ENCODE measurements around the gene IMPA2. TPM values are rescaled to one million over a fixed set of nuclear protein-coding genes. Genes with fewer than 3 reads are reported as not detected.

IMPA2 gene
- total RNA-seq, 1 experiment from 2014 or later, result 22.4 TPM

DNA sequence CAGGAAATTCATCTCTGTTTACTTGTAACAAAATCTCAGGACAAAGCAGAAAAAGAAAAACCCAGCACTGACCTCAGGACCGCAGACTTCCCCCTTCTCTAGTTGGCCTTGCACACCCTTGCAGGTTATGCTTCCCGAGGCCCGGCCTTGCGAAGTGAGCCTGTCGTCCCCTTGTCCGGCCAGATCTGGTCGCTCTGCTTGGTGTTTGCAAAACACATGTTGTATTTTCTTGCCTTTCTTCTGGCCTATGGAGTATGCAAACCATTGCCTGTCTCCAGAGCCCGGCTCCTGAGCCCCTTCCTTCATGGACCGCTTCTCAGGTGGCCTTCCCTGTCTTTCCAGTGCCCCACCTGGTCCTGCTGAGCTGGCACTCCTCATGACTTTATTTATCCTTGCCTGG, 4.8 kb downstream of the IMPA2 start:
- peaks cover 11% of the 10 kb centered on the region for H3K4me1 ChIP-seq (ENCODE audit: insufficient read depth, low read length, poor library complexity, severe bottlenecking)
- TF ChIP-seq, protein P1, sequence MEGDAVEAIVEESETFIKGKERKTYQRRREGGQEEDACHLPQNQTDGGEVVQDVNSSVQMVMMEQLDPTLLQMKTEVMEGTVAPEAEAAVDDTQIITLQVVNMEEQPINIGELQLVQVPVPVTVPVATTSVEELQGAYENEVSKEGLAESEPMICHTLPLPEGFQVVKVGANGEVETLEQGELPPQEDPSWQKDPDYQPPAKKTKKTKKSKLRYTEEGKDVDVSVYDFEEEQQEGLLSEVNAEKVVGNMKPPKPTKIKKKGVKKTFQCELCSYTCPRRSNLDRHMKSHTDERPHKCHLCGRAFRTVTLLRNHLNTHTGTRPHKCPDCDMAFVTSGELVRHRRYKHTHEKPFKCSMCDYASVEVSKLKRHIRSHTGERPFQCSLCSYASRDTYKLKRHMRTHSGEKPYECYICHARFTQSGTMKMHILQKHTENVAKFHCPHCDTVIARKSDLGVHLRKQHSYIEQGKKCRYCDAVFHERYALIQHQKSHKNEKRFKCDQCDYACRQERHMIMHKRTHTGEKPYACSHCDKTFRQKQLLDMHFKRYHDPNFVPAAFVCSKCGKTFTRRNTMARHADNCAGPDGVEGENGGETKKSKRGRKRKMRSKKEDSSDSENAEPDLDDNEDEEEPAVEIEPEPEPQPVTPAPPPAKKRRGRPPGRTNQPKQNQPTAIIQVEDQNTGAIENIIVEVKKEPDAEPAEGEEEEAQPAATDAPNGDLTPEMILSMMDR (conservative IDR thresholded peaks at IDR 0.05; ENCODE audit: low read depth, low read length), result no peak
- TF ChIP-seq EZH2 (IDR thresholded peaks at IDR 0.05; ENCODE audit: borderline replicate concordance, low read depth, low read length, poor library complexity, severe bottlenecking), result no peak
- POLR2A ChIA-PET (ENCODE audit: low non-redundant PET), result no interaction called here
- H3K27ac ChIP-seq (ENCODE audit: low read depth, low read length, poor library complexity, severe bottlenecking), result no peak overlapping the region
- H3K4me3 ChIP-seq (ENCODE audit: low read depth, low read length, poor library complexity, severe bottlenecking), result no peak overlapping the region
- BruUV-seq (replicated peaks), result no TSS peak
- intact Hi-C loops (cut with micrococcal nuclease; ENCODE audit: unreplicated experiment), result loop anchor here (10.0 kb wide), 1 partner anchor 131 kb away; the partner anchor contains the start of gene CHMP1B
- no peak for DNase-seq (ENCODE audit: low spot score)
- H3K27me3 ChIP-seq (replicated peaks; ENCODE audit: insufficient read depth, low read depth, low read length, poor library complexity), result no peaks in the 10 kb centered on the region
- H3K36me3 ChIP-seq (ENCODE audit: insufficient read depth, low read length, poor library complexity, severe bottlenecking), result no peaks in the 10 kb centered on the region
- no peaks in the 10 kb centered on the region for H3K9me3 ChIP-seq (ENCODE audit: low read depth, low read length, poor library complexity, severe bottlenecking)
- CTCF ChIA-PET, result no interaction called here

DNA sequence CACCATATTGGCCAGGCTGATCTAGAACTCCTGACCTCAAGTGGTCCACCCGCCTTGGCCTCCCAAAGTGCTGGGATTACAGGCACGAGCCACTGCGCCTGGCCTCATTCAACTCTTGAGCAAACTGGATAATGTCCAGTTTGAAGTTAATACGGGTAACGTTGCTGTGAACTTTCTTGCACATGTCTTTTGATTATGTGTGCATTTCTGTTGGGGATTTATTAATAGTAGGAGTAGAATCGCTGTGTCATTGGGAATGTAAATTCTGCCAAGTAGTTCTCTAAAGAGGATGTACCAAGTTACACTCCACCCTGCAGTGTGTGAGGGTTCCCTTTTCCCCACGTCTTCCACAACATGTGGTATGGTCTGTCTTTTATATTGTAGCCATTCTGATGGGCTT, 6.2 kb downstream of the IMPA2 start:
- Histone ChIP-seq H3K27me3 (replicated peaks; ENCODE audit: insufficient read depth, low read depth, low read length, poor library complexity) (no peaks in the 10 kb centered on the region), H3K36me3 (ENCODE audit: insufficient read depth, low read length, poor library complexity, severe bottlenecking) (no peaks in the 10 kb centered on the region), H3K4me1 (ENCODE audit: insufficient read depth, low read length, poor library complexity, severe bottlenecking) (peaks cover 6% of the 10 kb centered on the region), H3K27ac (ENCODE audit: low read depth, low read length, poor library complexity, severe bottlenecking) (no peak overlapping the region), H3K9me3 (ENCODE audit: low read depth, low read length, poor library complexity, severe bottlenecking) (no peaks in the 10 kb centered on the region), H3K4me3 (ENCODE audit: low read depth, low read length, poor library complexity, severe bottlenecking) (no peak overlapping the region)
- no peak for DNase-seq (ENCODE audit: low spot score)
- no TSS peak for BruUV-seq (replicated peaks)
- TF ChIP-seq, protein P1 (conservative IDR thresholded peaks at IDR 0.05; ENCODE audit: low read depth, low read length), result no peak
- TF ChIP-seq EZH2 (IDR thresholded peaks at IDR 0.05; ENCODE audit: borderline replicate concordance, low read depth, low read length, poor library complexity, severe bottlenecking), result no peak
- intact Hi-C loops (cut with micrococcal nuclease; ENCODE audit: unreplicated experiment), result loop anchor here (10.0 kb wide), 1 partner anchor 133 kb away; the partner anchor contains the start of gene CHMP1B
- CTCF ChIA-PET, result no interaction called here
- POLR2A ChIA-PET (ENCODE audit: low non-redundant PET), result interaction anchor here (0.6 kb wide), 1 partner anchor 55 kb away, joined by 3 read pairs; no protein-coding TSS in a partner anchor

DNA sequence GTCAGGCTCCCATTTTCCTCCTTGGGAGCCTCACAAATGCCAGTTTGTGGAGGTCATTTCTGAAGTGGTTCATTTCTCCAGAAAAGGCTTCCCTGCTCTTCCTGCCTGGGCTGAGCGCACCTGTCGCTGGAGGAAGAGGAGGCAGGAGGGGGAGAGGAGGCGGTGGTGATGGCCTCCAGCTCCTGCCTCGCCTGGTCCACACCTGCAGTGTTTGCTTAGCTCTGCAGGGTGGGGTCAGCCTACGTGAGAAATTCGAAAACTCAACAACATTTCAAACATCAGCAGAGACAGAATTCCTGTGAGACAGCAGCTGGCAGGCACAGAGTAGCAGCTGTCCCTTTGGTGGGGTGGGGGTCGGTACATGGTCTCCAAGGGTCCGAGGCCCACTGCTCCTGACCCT, 7.9 kb downstream of the IMPA2 start:
- H3K4me3 ChIP-seq (ENCODE audit: low read depth, low read length, poor library complexity, severe bottlenecking), result no peak overlapping the region
- H3K36me3 ChIP-seq (ENCODE audit: insufficient read depth, low read length, poor library complexity, severe bottlenecking), result no peaks in the 10 kb centered on the region
- no peaks in the 10 kb centered on the region for H3K9me3 ChIP-seq (ENCODE audit: low read depth, low read length, poor library complexity, severe bottlenecking)
- no peaks in the 10 kb centered on the region for H3K27me3 ChIP-seq (replicated peaks; ENCODE audit: insufficient read depth, low read depth, low read length, poor library complexity)
- DNase-seq (ENCODE audit: low spot score), result no peak
- TF ChIP-seq EZH2 (IDR thresholded peaks at IDR 0.05; ENCODE audit: borderline replicate concordance, low read depth, low read length, poor library complexity, severe bottlenecking), result no peak
- TF ChIP-seq, protein P1 (conservative IDR thresholded peaks at IDR 0.05; ENCODE audit: low read depth, low read length), result no peak
- H3K4me1 ChIP-seq (ENCODE audit: insufficient read depth, low read length, poor library complexity, severe bottlenecking), result no peaks in the 10 kb centered on the region
- CTCF ChIA-PET, result no interaction called here
- H3K27ac ChIP-seq (ENCODE audit: low read depth, low read length, poor library complexity, severe bottlenecking), result no peak overlapping the region
- POLR2A ChIA-PET (ENCODE audit: low non-redundant PET), result interaction anchor here (0.5 kb wide), 1 partner anchor 39 kb away, joined by 4 read pairs; no protein-coding TSS in a partner anchor
- no TSS peak for BruUV-seq (replicated peaks)
- intact Hi-C loops (cut with micrococcal nuclease; ENCODE audit: unreplicated experiment), result loop anchor here (10.0 kb wide), 1 partner anchor 134 kb away; the partner anchor contains the start of gene CHMP1B

Data from A673 (cell line).